ENCODE results near the gene CDK14.
A peak's percentile ranks its signal among the peaks of the same experiment; 100 is the strongest.

The CDK14 gene

GRCh38 chr7:90853205-90853604 lies 257.1 kb downstream of the CDK14 start:
- DNase-seq: no peak

GRCh38 chr7:90856351-90857070 lies 260.4 kb downstream of the CDK14 start:
- no peak for DNase-seq

GRCh38 chr7:90857603-90858002 lies 261.5 kb downstream of the CDK14 start:
- peak in 1 of 2 experiments; percentile 75 for DNase-seq

GRCh38 chr7:90858546-90858945 lies 262.4 kb downstream of the CDK14 start:
- DNase-seq: no peak

GRCh38 chr7:90859521-90859920 lies 263.4 kb downstream of the CDK14 start:
- DNase-seq: no peak

- no peak for DNase-seq
Observed at GRCh38 chr7:90864088-90864487, 268.0 kb downstream of the CDK14 start.

- no peak for DNase-seq
Observed at GRCh38 chr7:90869335-90869734, 273.2 kb downstream of the CDK14 start.

- no peak for DNase-seq
Observed at GRCh38 chr7:90876701-90877100, 280.6 kb downstream of the CDK14 start.

GRCh38 chr7:90877201-90877600 lies 281.1 kb downstream of the CDK14 start:
- DNase-seq: no peak

- DNase-seq: no peak
Observed at GRCh38 chr7:90879924-90880323, 283.8 kb downstream of the CDK14 start.

- DNase-seq: peak in 1 of 2 experiments; percentile 27
Observed at GRCh38 chr7:90886416-90886815, 290.3 kb downstream of the CDK14 start.

GRCh38 chr7:90889210-90889609 lies 293.1 kb downstream of the CDK14 start:
- no peak for DNase-seq

GRCh38 chr7:90889644-90890043 lies 293.5 kb downstream of the CDK14 start:
- no peak for DNase-seq

GRCh38 chr7:90891529-90891928 lies 295.4 kb downstream of the CDK14 start:
- DNase-seq: no peak

- no peak for DNase-seq
Observed at GRCh38 chr7:90892213-90892612, 296.1 kb downstream of the CDK14 start.

- no peak for DNase-seq
Observed at GRCh38 chr7:90894122-90894521, 298.0 kb downstream of the CDK14 start.

GRCh38 chr7:90896458-90896857 lies 300.3 kb downstream of the CDK14 start:
- DNase-seq: no peak

- peak in 1 of 2 experiments; percentile 28 for DNase-seq
Observed at GRCh38 chr7:90897961-90898469, 301.9 kb downstream of the CDK14 start.

- DNase-seq: no peak
Observed at GRCh38 chr7:90900628-90901356, 304.7 kb downstream of the CDK14 start.

- no peak for DNase-seq
Observed at GRCh38 chr7:90903841-90904240, 307.7 kb downstream of the CDK14 start.

- no peak for DNase-seq
Observed at GRCh38 chr7:90910136-90910535, 314.0 kb downstream of the CDK14 start.

GRCh38 chr7:90916319-90916718 lies 320.2 kb downstream of the CDK14 start:
- no peak for DNase-seq

GRCh38 chr7:90917539-90917938 lies 321.4 kb downstream of the CDK14 start:
- peak in 1 of 2 experiments; percentile 7 for DNase-seq

- DNase-seq: no peak
Observed at GRCh38 chr7:90918303-90918702, 322.2 kb downstream of the CDK14 start.

Data from NCI-H446 (cell line).